Stimulated activated CD4-positive, alpha-beta T cell treated with anti-CD3 and anti-CD28 coated beads, Interleukin-1b, Interleukin-23, amount 100 ng/mL, for 1 hour (primary cell): ENCODE results near the gene SMYD4.

ENCODE experiments used
- DNase-seq, 2 donors: peaks; one replicate each; pipeline ENCODE4 v3.0.0-alpha.2; 2020; ENCODE audit warnings: low read depth in 2 of 2

Gene SMYD4

DNA sequence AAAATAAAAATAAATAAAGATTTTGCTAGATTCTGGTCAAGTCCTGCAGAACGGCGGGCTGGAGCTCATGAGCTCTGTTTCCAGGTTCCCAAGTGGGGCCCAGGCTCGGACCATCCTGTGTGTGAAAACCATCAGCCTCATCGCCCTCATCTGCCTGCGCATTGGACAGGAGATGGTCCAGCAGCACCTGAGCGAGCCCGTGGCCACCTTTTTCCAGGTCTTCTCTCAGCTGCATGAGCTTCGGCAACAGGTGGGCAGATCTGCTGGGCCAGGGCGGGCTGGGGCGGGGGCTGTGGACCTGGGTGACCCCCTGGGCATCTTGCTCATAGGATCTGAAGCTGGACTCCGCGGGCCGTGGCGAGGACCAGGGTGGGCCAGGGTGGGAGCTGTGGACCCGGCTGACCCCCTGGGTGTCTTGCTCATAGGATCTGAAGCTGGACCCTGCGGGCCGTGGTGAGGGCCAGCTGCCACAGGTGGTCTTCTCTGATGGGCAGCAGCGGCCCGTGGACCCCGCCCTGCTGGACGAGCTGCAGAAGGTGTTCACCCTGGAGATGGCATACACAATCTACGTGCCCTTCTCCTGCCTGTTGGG lies 97.4 kb downstream of the SMYD4 start:
- DNase-seq: no peak

DNA sequence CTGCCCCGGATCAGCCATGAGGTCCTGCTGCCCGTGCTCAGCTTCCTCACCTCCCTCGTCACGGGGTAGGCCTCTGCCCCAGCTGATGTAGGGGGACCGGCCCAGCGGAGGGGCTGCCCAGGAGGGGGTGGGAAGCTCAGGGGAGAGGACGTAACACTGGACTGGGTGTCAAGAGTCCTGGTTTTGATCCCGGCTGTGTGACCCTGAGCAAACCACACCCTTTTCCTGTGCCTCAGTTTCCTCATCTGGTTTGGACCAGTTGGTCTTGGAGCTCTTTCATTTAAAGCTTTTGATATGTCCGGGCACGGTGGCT lies 98.6 kb downstream of the SMYD4 start:
- no peak for DNase-seq

DNA sequence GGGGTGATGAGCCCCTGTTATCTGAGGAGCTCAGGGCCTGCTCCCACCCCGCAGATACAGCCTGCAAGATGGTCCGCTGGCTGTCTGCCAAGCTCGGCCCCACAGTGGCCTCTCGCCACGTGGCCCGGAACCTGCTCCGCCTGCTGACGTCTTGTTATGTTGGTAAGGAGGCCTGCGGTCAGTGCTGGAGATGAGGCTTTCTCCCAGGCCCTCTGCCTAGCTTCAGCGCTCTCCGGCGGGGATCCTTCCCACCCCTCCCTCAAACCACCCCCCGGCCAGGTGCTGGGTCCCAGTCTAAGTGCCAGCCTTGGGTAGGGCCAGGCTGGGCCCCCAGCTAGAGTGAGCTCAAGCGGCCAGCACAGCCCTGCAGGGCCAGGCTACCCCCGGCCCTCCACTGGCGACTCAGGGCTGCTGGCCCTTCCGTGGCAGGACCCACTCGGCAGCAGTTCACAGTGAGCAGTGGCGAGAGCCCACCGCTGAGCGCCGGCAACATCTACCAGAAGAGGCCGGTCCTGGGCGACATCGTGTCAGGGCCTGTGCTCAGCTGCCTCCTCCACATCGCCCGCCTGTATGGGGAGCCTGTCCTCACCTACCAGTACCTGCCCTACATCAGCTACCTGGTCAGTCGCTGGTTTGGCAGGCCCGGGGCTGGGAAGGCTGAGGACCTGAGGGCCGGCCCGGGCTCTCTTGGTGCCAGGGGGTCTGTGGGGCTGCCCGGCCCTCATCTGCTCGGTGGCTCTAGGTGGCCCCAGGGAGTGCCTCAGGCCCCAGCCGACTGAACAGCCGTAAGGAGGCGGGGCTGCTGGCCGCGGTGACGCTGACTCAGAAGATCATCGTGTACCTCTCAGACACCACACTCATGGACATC lies 99.1 kb downstream of the SMYD4 start:
- DNase-seq: no peak

DNA sequence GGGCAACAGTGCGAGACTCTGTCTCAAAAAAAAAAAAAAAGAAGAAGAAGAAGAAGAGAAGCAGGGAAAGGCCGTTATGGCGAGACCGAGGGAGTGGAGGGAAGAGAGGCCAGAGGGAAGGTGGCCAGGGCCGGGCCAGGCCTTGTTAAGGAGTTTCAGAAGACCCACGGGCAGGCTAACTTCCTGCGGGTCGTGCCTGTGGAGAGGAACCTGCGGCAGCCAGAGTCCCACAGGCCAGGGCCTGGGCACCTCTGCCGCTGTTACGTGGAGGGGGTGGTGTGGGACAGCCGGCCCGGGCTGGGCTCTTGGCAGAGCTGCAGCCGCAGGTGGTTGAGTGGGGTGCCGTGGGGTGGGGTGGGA lies 99.8 kb downstream of the SMYD4 start:
- no peak for DNase-seq
